ENCODE measurements around the gene PTPRT. TPM values are rescaled to one million over a fixed set of nuclear protein-coding genes. Genes with fewer than 3 reads are reported as not detected.

The PTPRT gene
- total and polyA plus RNA-seq, 2 of the 13 experiments (the other 11 are each of a cell fraction or from before 2014, with no cell fraction given), result under 0.01 to 0.09 TPM

DNA sequence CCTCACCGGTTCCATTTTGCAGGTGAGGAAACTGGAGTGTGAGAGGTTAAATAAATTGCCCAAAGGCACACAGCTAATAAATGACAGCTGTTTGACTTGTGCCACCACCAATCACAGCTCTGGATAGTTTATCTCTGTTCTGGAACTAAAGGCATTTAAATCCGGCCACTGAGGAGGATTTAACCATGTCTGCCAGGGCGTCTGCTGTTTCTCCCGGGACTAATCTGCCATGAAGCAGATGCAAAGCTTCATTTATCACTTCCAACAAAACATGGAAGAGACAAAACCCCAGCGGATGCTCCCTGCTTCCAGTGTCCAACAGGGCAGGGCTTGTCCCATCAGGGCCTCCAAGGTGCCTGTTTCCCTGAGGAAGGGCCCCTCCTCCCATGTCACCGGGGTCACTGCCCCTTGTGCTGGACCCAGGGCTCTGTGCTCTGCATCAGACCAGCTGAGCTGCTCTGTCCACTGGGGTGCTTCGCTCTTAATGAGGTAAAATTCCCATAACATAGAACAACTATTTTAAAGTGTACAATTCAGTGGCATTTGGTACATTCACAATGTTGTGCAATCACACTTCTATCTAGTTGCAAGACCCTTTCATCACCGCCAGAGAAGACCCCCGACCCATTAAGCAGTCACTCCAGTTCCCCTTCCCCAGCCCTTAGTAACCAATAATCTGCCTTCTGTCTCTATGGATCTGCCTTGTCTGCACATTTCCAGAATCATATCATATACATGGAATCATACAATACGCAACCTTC lies 244.3 kb downstream of the PTPRT start:
- DNase-seq (ENCODE audit: low spot score) (no peak), ATAC-seq (no peak), FAIRE-seq (no peak)
- TF ChIP-seq ASH2L (IDR thresholded peaks at IDR 0.05; ENCODE audit: insufficient read length, low read depth, low read length) (no peak), CEBPB (IDR thresholded peaks at IDR 0.05; ENCODE audit: borderline replicate concordance, low read depth, low read length) (peak; percentile 81)
- no peaks in the 10 kb centered on the region for H3K36me3 ChIP-seq (replicated peaks in 1 of 2; ENCODE audit: control insufficient read depth in 1 of 2, insufficient read depth in 2 of 2, low read length in 2 of 2)
- H3K79me2 ChIP-seq (ENCODE audit: insufficient read depth, low read length), result no peaks in the 10 kb centered on the region
- CTCF ChIA-PET (ENCODE audit: low intra/inter-chr PET ratio, low total read pairs), result no interaction called here
- BruUV-seq (replicated peaks), result no TSS peak
- no peaks in the 10 kb centered on the region for H4K20me1 ChIP-seq (ENCODE audit: insufficient read depth, low read length)
- H3K9ac ChIP-seq (ENCODE audit: insufficient read depth, low read depth, low read length), result no peak overlapping the region
- POLR2A ChIA-PET, result no interaction called here
- 30% methylated on average over 10 of the region's 10 CpGs for WGBS (ENCODE audit: low lambda C conversion rate)
- H3K27me3 ChIP-seq (ENCODE audit: control insufficient read depth in 1 of 2, insufficient read depth in 2 of 2, low read length in 2 of 2), result 0 out of 5 replicates have a peak, but pooled peaks cover 0 to 1% of the 10 kb centered on the region in 2 experiments
- intact Hi-C loops (cut with micrococcal nuclease; ENCODE audit: unreplicated experiment), result no loop called here
- in situ Hi-C loops (cut with HindIII; ENCODE audit: extremely low pct_ligation_motif_present, low pct_unique_long_range_greater_than_20kb), result no loop called here
- H3K4me2 ChIP-seq (ENCODE audit: low read depth, low read length), result no peak overlapping the region
- no peak overlapping the region for H3K27ac ChIP-seq (ENCODE audit: extremely low read length, insufficient read depth, low read length)
- H3K4me3 ChIP-seq (replicated peaks in 1 of 3; ENCODE audit: insufficient read depth in 1 of 3, low read depth in 2 of 3, low read length in 3 of 3), result no peak overlapping the region
- peaks cover 29% of the 10 kb centered on the region for H3K9me3 ChIP-seq (ENCODE audit: low read length)
- no peak overlapping the region for H2AFZ ChIP-seq (ENCODE audit: low read length)
- no peaks in the 10 kb centered on the region for H3K4me1 ChIP-seq (ENCODE audit: insufficient read depth, low read length)

DNA sequence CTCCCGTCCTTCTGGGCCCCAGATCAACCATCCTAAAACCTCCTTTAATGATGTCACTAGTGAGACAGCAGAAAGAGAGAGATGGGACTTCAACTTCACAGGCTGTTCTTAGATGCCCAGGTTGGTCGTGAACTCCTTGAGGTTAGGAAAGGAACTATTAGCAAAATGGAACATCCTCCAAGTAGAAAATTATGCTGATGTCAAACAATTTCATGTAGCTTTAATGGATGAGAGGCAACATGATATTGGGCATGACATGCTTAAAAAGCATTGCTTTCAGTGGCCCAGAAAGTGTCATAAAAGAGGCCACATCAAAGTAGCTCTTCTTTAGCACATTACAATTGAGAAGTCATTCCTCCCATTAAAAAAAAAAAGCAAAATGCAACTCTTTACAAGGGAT lies 248.1 kb downstream of the PTPRT start:
- no peak for FAIRE-seq
- intact Hi-C loops (cut with micrococcal nuclease; ENCODE audit: unreplicated experiment) (no loop called here), in situ Hi-C loops (cut with HindIII; ENCODE audit: extremely low pct_ligation_motif_present, low pct_unique_long_range_greater_than_20kb) (no loop called here)
- BruUV-seq (replicated peaks), result no TSS peak
- Histone ChIP-seq H2AFZ (ENCODE audit: low read length) (no peak overlapping the region), H3K79me2 (ENCODE audit: insufficient read depth, low read length) (no peaks in the 10 kb centered on the region), H3K4me1 (ENCODE audit: insufficient read depth, low read length) (no peaks in the 10 kb centered on the region), H3K4me3 (replicated peaks in 1 of 3; ENCODE audit: insufficient read depth in 1 of 3, low read depth in 2 of 3, low read length in 3 of 3) (no peak overlapping the region), H3K9me3 (ENCODE audit: low read length) (no peaks in the 10 kb centered on the region), H4K20me1 (ENCODE audit: insufficient read depth, low read length) (no peaks in the 10 kb centered on the region), H3K27ac (ENCODE audit: extremely low read length, insufficient read depth, low read length) (no peak overlapping the region), H3K36me3 (replicated peaks in 1 of 2; ENCODE audit: control insufficient read depth in 1 of 2, insufficient read depth in 2 of 2, low read length in 2 of 2) (no peaks in the 10 kb centered on the region), H3K9ac (ENCODE audit: insufficient read depth, low read depth, low read length) (no peak overlapping the region), H3K4me2 (ENCODE audit: low read depth, low read length) (no peak overlapping the region), H3K27me3 (ENCODE audit: control insufficient read depth in 1 of 2, insufficient read depth in 2 of 2, low read length in 2 of 2) (0 out of 5 replicates have a peak, but pooled peaks cover 0 to 1% of the 10 kb centered on the region in 2 experiments)
- no peak for DNase-seq (ENCODE audit: low spot score)
- ChIA-PET POLR2A (no interaction called here), CTCF (ENCODE audit: low intra/inter-chr PET ratio, low total read pairs) (no interaction called here)
- WGBS (ENCODE audit: low lambda C conversion rate), result 1% methylated on average over 2 of the region's 2 CpGs
- ATAC-seq, result no peak
- peak; percentile 58; the same call in 1 of the 2 replicates for TF ChIP-seq MAFF (IDR thresholded peaks at IDR 0.05; ENCODE audit: low read depth, low read length)
- peak; percentile 66 to 74 for TF ChIP-seq MAFK (conservative IDR thresholded peaks at IDR 0.05 in 1 of 2, IDR thresholded peaks at IDR 0.05 in 1 of 2; ENCODE audit: low read length in 2 of 2)
- no peak for TF ChIP-seq ATAD3A (CRISPR knock-in tag; IDR thresholded peaks at IDR 0.05)
- no peak for TF ChIP-seq ZNF768 (CRISPR knock-in tag; IDR thresholded peaks at IDR 0.05)
- TF ChIP-seq, protein P1, sequence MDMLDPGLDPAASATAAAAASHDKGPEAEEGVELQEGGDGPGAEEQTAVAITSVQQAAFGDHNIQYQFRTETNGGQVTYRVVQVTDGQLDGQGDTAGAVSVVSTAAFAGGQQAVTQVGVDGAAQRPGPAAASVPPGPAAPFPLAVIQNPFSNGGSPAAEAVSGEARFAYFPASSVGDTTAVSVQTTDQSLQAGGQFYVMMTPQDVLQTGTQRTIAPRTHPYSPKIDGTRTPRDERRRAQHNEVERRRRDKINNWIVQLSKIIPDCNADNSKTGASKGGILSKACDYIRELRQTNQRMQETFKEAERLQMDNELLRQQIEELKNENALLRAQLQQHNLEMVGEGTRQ (IDR thresholded peaks at IDR 0.05; ENCODE audit: low read depth, low read length), result no peak
- TF ChIP-seq, protein P1 (CRISPR knock-in tag; IDR thresholded peaks at IDR 0.05; ENCODE audit: borderline replicate concordance), result no peak
- TF ChIP-seq, protein P2, sequence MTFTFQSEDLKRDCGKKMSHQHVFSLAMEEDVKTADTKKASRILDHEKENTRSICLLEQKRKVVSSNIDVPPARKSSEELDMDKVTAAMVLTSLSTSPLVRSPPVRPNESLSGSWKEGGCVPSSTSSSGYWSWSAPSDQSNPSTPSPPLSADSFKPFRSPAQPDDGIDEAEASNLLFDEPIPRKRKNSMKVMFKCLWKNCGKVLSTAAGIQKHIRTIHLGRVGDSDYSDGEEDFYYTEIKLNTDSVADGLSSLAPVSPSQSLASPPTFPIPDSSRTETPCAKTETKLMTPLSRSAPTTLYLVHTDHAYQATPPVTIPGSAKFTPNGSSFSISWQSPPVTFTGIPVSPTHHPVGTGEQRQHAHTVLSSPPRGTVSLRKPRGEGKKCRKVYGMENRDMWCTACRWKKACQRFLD (CRISPR knock-in tag; IDR thresholded peaks at IDR 0.05; ENCODE audit: borderline replicate concordance), result no peak
- TF ChIP-seq, protein P3, sequence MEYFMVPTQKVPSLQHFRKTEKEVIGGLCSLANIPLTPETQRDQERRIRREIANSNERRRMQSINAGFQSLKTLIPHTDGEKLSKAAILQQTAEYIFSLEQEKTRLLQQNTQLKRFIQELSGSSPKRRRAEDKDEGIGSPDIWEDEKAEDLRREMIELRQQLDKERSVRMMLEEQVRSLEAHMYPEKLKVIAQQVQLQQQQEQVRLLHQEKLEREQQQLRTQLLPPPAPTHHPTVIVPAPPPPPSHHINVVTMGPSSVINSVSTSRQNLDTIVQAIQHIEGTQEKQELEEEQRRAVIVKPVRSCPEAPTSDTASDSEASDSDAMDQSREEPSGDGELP (IDR thresholded peaks at IDR 0.05; ENCODE audit: borderline replicate concordance, low read depth), result no peak
- no peak for TF ChIP-seq SIX4 (CRISPR knock-in tag; IDR thresholded peaks at IDR 0.05)
- no peak for TF ChIP-seq ZNF326 (CRISPR knock-in tag; IDR thresholded peaks at IDR 0.05; ENCODE audit: borderline replicate concordance)
- no peak for TF ChIP-seq GFI1 (CRISPR knock-in tag; IDR thresholded peaks at IDR 0.05; ENCODE audit: borderline replicate concordance)
- TF ChIP-seq ZSCAN22 (CRISPR knock-in tag; IDR thresholded peaks at IDR 0.05), result no peak
- no peak for TF ChIP-seq TAF1 (CRISPR knock-in tag; IDR thresholded peaks at IDR 0.05)
